ENCODE results near the gene DSCAM. TPM values are rescaled to one million over a fixed set of nuclear protein-coding genes. Genes with fewer than 3 reads are reported as not detected.

The DSCAM gene
- total RNA-seq, 4 donors from 2014 or later, result 0.19 TPM; not detected in 3

DNA sequence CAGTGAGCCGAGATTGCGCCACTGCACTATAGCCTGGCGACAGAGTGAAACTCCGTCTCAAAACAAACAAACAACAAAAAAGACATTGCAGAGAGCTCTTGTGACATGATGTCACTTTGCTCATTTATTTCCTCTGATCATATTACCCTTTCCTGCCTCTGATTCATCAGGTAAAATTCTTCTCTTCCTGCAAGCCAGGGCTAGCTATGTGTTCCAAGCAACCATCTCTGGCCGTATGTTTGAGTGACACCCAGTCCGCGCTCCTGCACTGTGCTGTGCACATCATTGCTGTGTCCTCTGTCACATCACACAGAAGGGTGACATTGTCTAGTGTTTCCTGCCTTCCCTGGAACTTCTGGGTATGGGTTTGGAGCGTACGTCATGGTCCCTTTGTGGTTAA, 728.4 kb downstream of the DSCAM start:
- Histone ChIP-seq H3K36me3 (no peaks in the 10 kb centered on the region), H3K4me3 (no peak overlapping the region), H3K27ac (no peak overlapping the region), H3K27me3 (no peaks in the 10 kb centered on the region), H3K9me3 (no peaks in the 10 kb centered on the region), H3K4me1 (no peaks in the 10 kb centered on the region)
- TF ChIP-seq, protein P1, sequence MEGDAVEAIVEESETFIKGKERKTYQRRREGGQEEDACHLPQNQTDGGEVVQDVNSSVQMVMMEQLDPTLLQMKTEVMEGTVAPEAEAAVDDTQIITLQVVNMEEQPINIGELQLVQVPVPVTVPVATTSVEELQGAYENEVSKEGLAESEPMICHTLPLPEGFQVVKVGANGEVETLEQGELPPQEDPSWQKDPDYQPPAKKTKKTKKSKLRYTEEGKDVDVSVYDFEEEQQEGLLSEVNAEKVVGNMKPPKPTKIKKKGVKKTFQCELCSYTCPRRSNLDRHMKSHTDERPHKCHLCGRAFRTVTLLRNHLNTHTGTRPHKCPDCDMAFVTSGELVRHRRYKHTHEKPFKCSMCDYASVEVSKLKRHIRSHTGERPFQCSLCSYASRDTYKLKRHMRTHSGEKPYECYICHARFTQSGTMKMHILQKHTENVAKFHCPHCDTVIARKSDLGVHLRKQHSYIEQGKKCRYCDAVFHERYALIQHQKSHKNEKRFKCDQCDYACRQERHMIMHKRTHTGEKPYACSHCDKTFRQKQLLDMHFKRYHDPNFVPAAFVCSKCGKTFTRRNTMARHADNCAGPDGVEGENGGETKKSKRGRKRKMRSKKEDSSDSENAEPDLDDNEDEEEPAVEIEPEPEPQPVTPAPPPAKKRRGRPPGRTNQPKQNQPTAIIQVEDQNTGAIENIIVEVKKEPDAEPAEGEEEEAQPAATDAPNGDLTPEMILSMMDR (IDR thresholded peaks at IDR 0.05), result no peak
- no peak for TF ChIP-seq POLR2A (IDR thresholded peaks at IDR 0.05)
- DNase-seq, result no peak

DNA sequence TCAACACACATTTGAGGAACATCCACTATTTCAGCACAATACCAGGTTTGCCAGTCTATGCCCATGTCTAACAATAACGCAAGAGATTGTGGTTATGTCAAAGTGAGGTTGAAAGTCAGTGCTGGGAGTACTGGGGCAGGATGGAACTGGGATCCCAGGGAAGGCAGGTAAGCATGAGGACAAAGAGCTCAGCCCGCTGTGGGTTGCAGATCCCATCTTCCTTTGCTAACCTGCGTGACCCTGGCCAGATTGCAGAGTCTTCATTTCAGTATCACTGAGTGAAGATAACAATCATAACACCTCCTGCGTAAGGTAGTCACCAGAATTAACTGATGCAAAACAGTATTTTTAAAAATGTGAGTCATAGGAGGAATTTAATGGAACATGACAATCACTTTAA, 729.7 kb downstream of the DSCAM start:
- Histone ChIP-seq H3K27me3 (no peaks in the 10 kb centered on the region), H3K4me3 (no peak overlapping the region), H3K36me3 (no peaks in the 10 kb centered on the region), H3K27ac (no peak overlapping the region), H3K4me1 (no peaks in the 10 kb centered on the region), H3K9me3 (no peaks in the 10 kb centered on the region)
- no peak for DNase-seq
- TF ChIP-seq POLR2A (IDR thresholded peaks at IDR 0.05), result no peak
- TF ChIP-seq, protein P1 (IDR thresholded peaks at IDR 0.05), result no peak

DNA sequence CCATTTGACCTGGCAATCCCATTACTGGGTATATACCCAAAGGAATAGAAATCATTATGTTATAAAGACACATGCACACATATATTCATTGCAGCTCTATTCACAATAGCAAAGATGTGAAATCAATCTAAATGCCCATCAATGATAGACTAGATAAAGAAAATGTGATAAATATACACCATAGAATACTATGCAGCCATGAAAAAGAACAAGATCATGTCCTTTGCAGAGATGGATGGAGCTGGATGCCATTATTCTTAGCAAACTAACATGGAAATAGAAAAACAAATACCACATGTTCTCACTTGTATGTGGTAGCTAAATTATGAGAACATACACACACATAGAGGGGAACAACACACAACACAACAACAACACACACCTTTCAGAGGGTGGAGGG, 731.2 kb downstream of the DSCAM start:
- H3K27me3 ChIP-seq, result no peaks in the 10 kb centered on the region
- TF ChIP-seq, protein P1 (IDR thresholded peaks at IDR 0.05), result no peak
- TF ChIP-seq POLR2A (IDR thresholded peaks at IDR 0.05), result no peak

DNA sequence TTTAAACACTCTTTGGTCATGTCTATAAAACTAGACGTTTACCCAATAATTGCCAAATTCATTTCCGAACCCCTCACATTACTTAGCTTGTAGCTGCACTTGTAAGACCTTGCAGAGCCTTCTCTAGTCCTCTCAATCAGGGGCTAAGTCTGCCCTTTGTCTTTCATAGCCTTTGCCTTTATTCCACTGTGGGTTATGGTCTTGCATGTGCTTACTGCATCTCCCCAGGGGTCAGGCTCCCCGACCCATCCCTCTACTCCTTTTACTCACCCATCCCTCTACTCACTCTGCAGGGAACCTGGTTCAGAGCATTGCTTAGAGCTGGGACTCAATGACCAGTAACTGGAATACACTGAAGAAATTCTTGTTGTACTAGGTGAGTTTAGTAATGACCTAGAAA, 744.3 kb downstream of the DSCAM start:
- no peak for DNase-seq
- Histone ChIP-seq H3K36me3 (no peaks in the 10 kb centered on the region), H3K27ac (no peak overlapping the region), H3K4me3 (no peak overlapping the region), H3K4me1 (no peaks in the 10 kb centered on the region), H3K9me3 (no peaks in the 10 kb centered on the region), H3K27me3 (no peaks in the 10 kb centered on the region)
- TF ChIP-seq, protein P1 (IDR thresholded peaks at IDR 0.05), result no peak
- TF ChIP-seq POLR2A (IDR thresholded peaks at IDR 0.05), result no peak

More for the DNA sequence above, 731.2 kb downstream of the DSCAM start:
- Histone ChIP-seq H3K36me3 (no peaks in the 10 kb centered on the region), H3K4me1 (no peaks in the 10 kb centered on the region), H3K27ac (no peak overlapping the region), H3K9me3 (no peaks in the 10 kb centered on the region), H3K4me3 (no peak overlapping the region)
- no peak for DNase-seq

DNA sequence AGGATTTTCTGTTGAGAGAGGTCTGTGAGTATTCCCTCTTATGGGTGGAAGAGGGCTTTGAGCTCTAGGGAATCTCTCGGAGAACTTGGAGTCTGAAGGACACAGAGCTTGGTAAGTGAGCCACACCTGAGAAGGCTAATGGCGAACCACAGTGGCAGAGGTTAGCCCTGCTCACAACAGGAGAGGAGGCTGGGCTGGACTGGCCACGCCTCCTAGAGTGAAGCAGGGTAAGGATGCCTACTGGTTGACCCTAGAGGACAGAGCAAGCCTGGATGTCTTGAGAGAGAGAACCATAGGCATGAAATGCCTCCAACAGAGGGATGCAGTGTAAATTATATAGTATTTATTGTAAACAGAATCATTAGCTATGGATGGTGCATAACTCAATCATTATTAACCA, 747.1 kb downstream of the DSCAM start:
- Histone ChIP-seq H3K9me3 (no peaks in the 10 kb centered on the region), H3K4me1 (no peaks in the 10 kb centered on the region), H3K36me3 (no peaks in the 10 kb centered on the region), H3K4me3 (no peak overlapping the region), H3K27ac (no peak overlapping the region), H3K27me3 (no peaks in the 10 kb centered on the region)
- no peak for TF ChIP-seq POLR2A (IDR thresholded peaks at IDR 0.05)
- TF ChIP-seq, protein P1 (IDR thresholded peaks at IDR 0.05), result no peak
- DNase-seq, result no peak

DNA sequence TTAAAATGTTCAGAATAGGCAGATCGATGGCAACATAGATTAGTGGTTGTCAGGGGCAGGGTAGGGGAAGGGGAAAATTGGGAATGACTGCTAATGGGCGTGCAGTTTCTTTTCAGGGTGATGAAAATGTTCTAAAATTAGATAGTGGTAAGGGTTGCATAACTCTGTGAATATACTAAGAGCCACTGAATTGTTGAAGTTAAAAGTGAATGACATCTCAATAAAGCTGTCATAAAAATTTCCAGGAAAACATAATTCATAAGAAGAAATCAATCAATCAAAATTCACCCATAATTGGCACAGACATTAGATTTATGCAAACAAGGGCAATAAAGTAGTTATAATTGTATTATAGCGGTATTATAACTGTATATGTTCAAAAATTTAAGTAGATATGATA, 751.5 kb downstream of the DSCAM start:
- H3K36me3 ChIP-seq, result no peaks in the 10 kb centered on the region
- no peak overlapping the region for H3K27ac ChIP-seq
- no peaks in the 10 kb centered on the region for H3K4me1 ChIP-seq
- TF ChIP-seq POLR2A (IDR thresholded peaks at IDR 0.05), result no peak
- TF ChIP-seq, protein P1 (IDR thresholded peaks at IDR 0.05), result no peak
- no peak overlapping the region for H3K4me3 ChIP-seq
- no peaks in the 10 kb centered on the region for H3K27me3 ChIP-seq
- H3K9me3 ChIP-seq, result no peaks in the 10 kb centered on the region
- DNase-seq, result no peak

Data from Peyer's patch (tissue), 4 donors.